Effector memory CD8-positive, alpha-beta T cell (primary cell): ENCODE measurements around the gene PCDHGA1.
"Not testable (repeated sequence)": the region's sequence is repeated elsewhere in the genome, so short reads cannot be mapped to it uniquely, and the experiment has no call there.

ENCODE experiments used
- ATAC-seq: fragments of 150-1000 bp; cut with Tn5 transposase; replicated peaks from 2 replicates; pipeline ENCODE4 v1.10.0; 2021; ENCODE audit warnings: mild to moderate bottlenecking, moderate library complexity
- DNase-seq, 3 experiments: peaks; one replicate each; pipeline ENCODE4 v3.0.0; 2021
- H3K27ac Mint-ChIP-seq, 2 donors: one replicate each; pipeline ENCODE4 v1.8.0; 2022; ENCODE audit warnings: mild to moderate bottlenecking in 2 of 2, mixed read lengths in 2 of 2, moderate library complexity in 2 of 2
- H3K27me3 Mint-ChIP-seq, 2 donors: one replicate each; pipeline ENCODE4 v1.8.0; 2022; ENCODE audit warnings: mixed read lengths in 2 of 2
- H3K36me3 Mint-ChIP-seq: one replicate; pipeline ENCODE4 v1.8.0; 2022; ENCODE audit warnings: mild to moderate bottlenecking, moderate library complexity, mixed read lengths; ENCODE audit not compliant: insufficient read depth
- H3K4me1 Mint-ChIP-seq, 2 donors: one replicate each; pipeline ENCODE4 v1.8.0; 2022; ENCODE audit warnings: low read depth in 2 of 2, mixed read lengths in 2 of 2
- H3K4me3 Mint-ChIP-seq, 2 donors: one replicate each; pipeline ENCODE4 v1.8.0; 2022; ENCODE audit warnings: mild to moderate bottlenecking in 2 of 2, mixed read lengths in 2 of 2, moderate library complexity in 2 of 2
- H3K9me3 Mint-ChIP-seq, 2 donors: one replicate each; pipeline ENCODE4 v1.8.0; 2022; ENCODE audit warnings: mixed read lengths in 2 of 2

Gene PCDHGA1

GRCh38 chr5:141375444-141376155, 45.3 kb downstream of the PCDHGA1 start:
- H3K27me3 Mint-ChIP-seq, result peaks cover 18 to 42% of the 10 kb centered on the region in 2 donors
- not testable (repeated sequence) for H3K4me1 Mint-ChIP-seq, H3K4me3 Mint-ChIP-seq, H3K36me3 Mint-ChIP-seq, DNase-seq, H3K9me3 Mint-ChIP-seq, ATAC-seq, H3K27ac Mint-ChIP-seq

- Mint-ChIP-seq H3K27ac (no peak within 1 kb of the TSS), H3K4me1 (no peaks in the 10 kb centered on the region), H3K4me3 (peak within 1 kb of the TSS; percentile 48 to 70), H3K27me3 (peaks cover 51 to 59% of the 10 kb centered on the region in 2 donors), H3K9me3 (peaks cover 0 to 10% of the 10 kb centered on the region in 2 donors), H3K36me3 (no peaks in the 10 kb centered on the region)
- ATAC-seq (no peak), DNase-seq (no peak)
These were observed 52.4 kb downstream of the PCDHGA1 start, which contains the start of gene PCDHGA7 for GRCh38 chr5:141382469-141383294. PCDHGA7 (plus strand) TSS chr5:141382742; CDS start chr5:141382900, 158 bp downstream.

- Mint-ChIP-seq H3K27me3 (peaks cover 53 to 62% of the 10 kb centered on the region in 2 donors), H3K36me3 (no peaks in the 10 kb centered on the region), H3K9me3 (peaks cover 0 to 10% of the 10 kb centered on the region in 2 donors), H3K4me1 (no peaks in the 10 kb centered on the region), H3K4me3 (peak overlapping the region in 1 of 2 donors; percentile 48), H3K27ac (no peak overlapping the region)
- ATAC-seq, result no peak
- no peak for DNase-seq
These were observed 53.0 kb downstream of the PCDHGA1 start for GRCh38 chr5:141383345-141383744.

- Mint-ChIP-seq H3K27ac (no peak overlapping the region), H3K4me1 (no peaks in the 10 kb centered on the region), H3K36me3 (no peaks in the 10 kb centered on the region), H3K4me3 (no peak overlapping the region), H3K27me3 (peaks cover 58 to 68% of the 10 kb centered on the region in 2 donors), H3K9me3 (peaks cover 2 to 11% of the 10 kb centered on the region in 2 donors)
- no peak for DNase-seq
- no peak for ATAC-seq
These were observed 54.4 kb downstream of the PCDHGA1 start for GRCh38 chr5:141384471-141385267.

- Mint-ChIP-seq H3K9me3 (peaks cover 4 to 17% of the 10 kb centered on the region in 2 donors), H3K27me3 (peaks cover 59 to 87% of the 10 kb centered on the region in 2 donors), H3K4me3 (peak within 1 kb of the TSS; percentile 22 to 52)
- not testable (repeated sequence) for DNase-seq, H3K27ac Mint-ChIP-seq, H3K36me3 Mint-ChIP-seq, H3K4me1 Mint-ChIP-seq
- peak; percentile 49 for ATAC-seq
These were observed 57.4 kb downstream of the PCDHGA1 start, which contains the start of gene PCDHGB4 for GRCh38 chr5:141387557-141388311. PCDHGB4 (plus strand) TSS chr5:141387698; CDS start chr5:141387885, 187 bp downstream.

- H3K9me3 Mint-ChIP-seq, result peaks cover 4 to 17% of the 10 kb centered on the region in 2 donors
- H3K27ac Mint-ChIP-seq, result no peak overlapping the region
- no peak for DNase-seq
- H3K4me3 Mint-ChIP-seq, result no peak overlapping the region
- peaks cover 0 to 3% of the 10 kb centered on the region in 2 donors for H3K4me1 Mint-ChIP-seq
- H3K36me3 Mint-ChIP-seq, result peaks cover 2% of the 10 kb centered on the region
- peaks cover 54 to 87% of the 10 kb centered on the region in 2 donors for H3K27me3 Mint-ChIP-seq
- no peak for ATAC-seq
These were observed 58.3 kb downstream of the PCDHGA1 start for GRCh38 chr5:141388661-141389060.

- no peak for ATAC-seq
- Mint-ChIP-seq H3K27me3 (peaks cover 54 to 87% of the 10 kb centered on the region in 2 donors), H3K27ac (no peak overlapping the region), H3K4me1 (peaks cover 0 to 3% of the 10 kb centered on the region in 2 donors), H3K9me3 (peaks cover 6 to 24% of the 10 kb centered on the region in 2 donors), H3K36me3 (peaks cover 6% of the 10 kb centered on the region), H3K4me3 (no peak overlapping the region)
- DNase-seq, result no peak
These were observed 59.1 kb downstream of the PCDHGA1 start for GRCh38 chr5:141389153-141390042.

- Mint-ChIP-seq H3K9me3 (peaks cover 6 to 14% of the 10 kb centered on the region in 2 donors), H3K4me1 (peaks cover 0 to 3% of the 10 kb centered on the region in 2 donors), H3K36me3 (peaks cover 7% of the 10 kb centered on the region), H3K4me3 (no peak within 1 kb of the TSS), H3K27ac (no peak within 1 kb of the TSS), H3K27me3 (peaks cover 36 to 80% of the 10 kb centered on the region in 2 donors)
- no peak for ATAC-seq
- DNase-seq, result no peak
These were observed 62.3 kb downstream of the PCDHGA1 start, which contains the start of gene PCDHGA8 for GRCh38 chr5:141392429-141393198. PCDHGA8 (plus strand) TSS chr5:141392633; CDS start chr5:141392814, 181 bp downstream.

- ATAC-seq, result no peak
- peaks cover 6 to 14% of the 10 kb centered on the region in 2 donors for H3K9me3 Mint-ChIP-seq
- peaks cover 10% of the 10 kb centered on the region for H3K36me3 Mint-ChIP-seq
- H3K27ac Mint-ChIP-seq, result no peak overlapping the region
- no peak overlapping the region for H3K4me3 Mint-ChIP-seq
- H3K27me3 Mint-ChIP-seq, result peaks cover 34 to 78% of the 10 kb centered on the region in 2 donors
- DNase-seq, result no peak
- peaks cover 0 to 3% of the 10 kb centered on the region in 2 donors for H3K4me1 Mint-ChIP-seq
These were observed 63.0 kb downstream of the PCDHGA1 start for GRCh38 chr5:141393267-141393666.

- not testable (repeated sequence) for H3K27ac Mint-ChIP-seq, H3K4me3 Mint-ChIP-seq, H3K36me3 Mint-ChIP-seq, ATAC-seq, DNase-seq, H3K4me1 Mint-ChIP-seq
- H3K27me3 Mint-ChIP-seq, result peaks cover 36 to 77% of the 10 kb centered on the region in 2 donors
- H3K9me3 Mint-ChIP-seq, result peaks cover 5 to 14% of the 10 kb centered on the region in 2 donors
These were observed 64.3 kb downstream of the PCDHGA1 start for GRCh38 chr5:141394401-141395187.
